ENCODE measurements around the gene CDYL2. TPM values are rescaled to one million over a fixed set of nuclear protein-coding genes. Genes with fewer than 3 reads are reported as not detected.
A peak's percentile ranks its signal among the peaks of the same experiment; 100 is the strongest.

CDYL2 gene
- total RNA-seq, 1 donor from 2014 or later = 97.1 TPM

DNA sequence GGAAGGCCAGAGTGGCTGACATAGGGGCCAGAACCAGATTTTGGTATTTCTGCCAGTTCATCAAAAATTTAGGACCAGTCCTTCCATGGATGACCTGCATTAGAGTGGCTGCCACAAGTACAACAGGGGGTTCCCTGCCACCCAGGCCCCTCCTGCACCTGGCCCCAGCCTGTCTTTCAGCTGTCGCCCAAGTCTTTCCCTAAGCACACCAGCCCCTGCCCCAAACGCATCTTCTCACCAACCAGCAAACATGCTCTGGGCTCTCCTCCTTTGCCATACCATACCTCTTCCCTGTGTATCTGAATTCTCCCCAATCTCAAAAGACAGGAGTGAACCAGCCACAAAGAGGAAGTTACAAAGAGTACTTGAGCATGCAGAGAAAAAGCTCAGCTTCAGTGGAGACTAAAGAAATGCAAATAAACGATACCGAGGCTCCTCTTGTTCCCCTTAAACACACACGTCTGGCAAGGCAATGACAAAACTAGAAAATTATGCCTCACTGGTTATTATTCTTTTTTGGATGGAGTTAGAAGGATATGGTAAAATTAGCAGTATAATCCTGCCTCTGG, 133.0 kb downstream of the CDYL2 start:
- intact Hi-C loops (cut with micrococcal nuclease) = loop anchor here (2.0 kb wide), 1 partner anchor 15 kb away; no protein-coding TSS in a partner anchor
- no peak for DNase-seq (ENCODE audit: low spot score)
- H3K36me3 Mint-ChIP-seq (ENCODE audit: low read depth) = peaks cover 53% of the 10 kb centered on the region
- H3K4me3 Mint-ChIP-seq = no peak overlapping the region
- H3K27me3 Mint-ChIP-seq (ENCODE audit: insufficient read depth) = no peaks in the 10 kb centered on the region
- H3K4me1 Mint-ChIP-seq (ENCODE audit: low read depth) = peaks cover 34% of the 10 kb centered on the region
- H3K27ac Mint-ChIP-seq = no peak overlapping the region
- peaks cover 11% of the 10 kb centered on the region for H3K9me3 Mint-ChIP-seq

DNA sequence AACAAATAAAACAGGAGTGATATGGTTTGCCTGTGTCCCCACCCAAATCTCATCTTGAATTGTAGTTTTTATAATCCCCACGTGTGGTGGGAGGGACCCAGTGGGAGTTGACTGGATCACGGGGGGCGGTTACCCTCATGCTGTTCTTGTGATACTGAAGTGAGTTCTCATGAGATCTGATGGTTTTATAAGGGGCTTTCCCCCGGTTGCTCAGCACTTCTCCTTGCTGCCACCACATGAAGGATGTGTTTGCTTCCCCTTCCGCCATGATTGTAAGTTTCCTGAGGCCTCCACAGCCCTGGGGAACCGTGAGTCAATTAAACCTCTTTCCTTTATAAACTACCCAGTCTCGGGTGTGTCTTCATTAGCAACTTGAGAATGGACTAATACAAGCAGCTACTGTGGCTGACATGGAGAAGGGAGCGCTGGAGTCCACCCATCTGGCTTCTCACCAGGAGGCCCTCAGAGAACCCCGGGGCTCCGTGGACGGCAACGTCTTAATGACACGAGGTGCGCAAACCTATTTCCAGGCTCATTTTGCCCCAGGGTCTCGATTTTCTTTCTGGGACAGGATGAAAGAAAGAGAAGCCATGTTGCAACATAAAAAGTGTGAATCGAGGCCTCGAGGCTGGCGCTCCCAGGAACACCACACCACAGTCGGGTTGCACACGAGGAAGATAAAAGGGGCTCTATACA, 134.1 kb downstream of the CDYL2 start:
- Mint-ChIP-seq H3K36me3 (ENCODE audit: low read depth) (peaks cover 47% of the 10 kb centered on the region), H3K9me3 (peaks cover 11% of the 10 kb centered on the region), H3K4me1 (ENCODE audit: low read depth) (peaks cover 28% of the 10 kb centered on the region), H3K27ac (no peak overlapping the region), H3K4me3 (no peak overlapping the region), H3K27me3 (ENCODE audit: insufficient read depth) (no peaks in the 10 kb centered on the region)
- intact Hi-C loops (cut with micrococcal nuclease) = loop anchor here (1.0 to 2.0 kb wide), 2 partner anchors 14 to 90 kb away; no protein-coding TSS in a partner anchor
- no peak for DNase-seq (ENCODE audit: low spot score)

DNA sequence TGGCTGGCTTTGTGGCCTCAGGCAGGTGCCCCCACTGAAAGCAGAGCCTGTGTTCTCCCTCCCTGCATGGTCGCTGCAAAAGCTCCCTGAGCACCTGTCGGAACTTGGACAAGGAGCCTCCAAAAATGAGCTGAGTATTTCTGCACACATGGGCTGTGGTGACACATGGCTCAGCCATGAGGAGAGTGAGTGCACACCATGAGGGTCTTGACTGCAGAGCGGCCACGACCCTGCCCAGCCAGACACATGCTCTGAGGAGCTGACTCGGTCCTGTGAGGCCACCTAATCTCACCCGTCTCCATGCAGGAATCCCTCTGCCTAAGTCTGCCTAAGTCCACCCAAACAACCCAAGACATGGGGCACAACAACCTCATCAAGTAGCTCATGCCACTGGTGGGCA, 134.7 kb downstream of the CDYL2 start:
- Mint-ChIP-seq H3K4me1 (ENCODE audit: low read depth) (peaks cover 25% of the 10 kb centered on the region), H3K4me3 (no peak overlapping the region), H3K9me3 (peaks cover 11% of the 10 kb centered on the region), H3K27ac (no peak overlapping the region), H3K27me3 (ENCODE audit: insufficient read depth) (no peaks in the 10 kb centered on the region), H3K36me3 (ENCODE audit: low read depth) (peaks cover 43% of the 10 kb centered on the region)
- DNase-seq (ENCODE audit: low spot score) = no peak
- intact Hi-C loops (cut with micrococcal nuclease) = loop anchor here (1.0 to 2.0 kb wide), 2 partner anchors 13 to 89 kb away; no protein-coding TSS in a partner anchor

DNA sequence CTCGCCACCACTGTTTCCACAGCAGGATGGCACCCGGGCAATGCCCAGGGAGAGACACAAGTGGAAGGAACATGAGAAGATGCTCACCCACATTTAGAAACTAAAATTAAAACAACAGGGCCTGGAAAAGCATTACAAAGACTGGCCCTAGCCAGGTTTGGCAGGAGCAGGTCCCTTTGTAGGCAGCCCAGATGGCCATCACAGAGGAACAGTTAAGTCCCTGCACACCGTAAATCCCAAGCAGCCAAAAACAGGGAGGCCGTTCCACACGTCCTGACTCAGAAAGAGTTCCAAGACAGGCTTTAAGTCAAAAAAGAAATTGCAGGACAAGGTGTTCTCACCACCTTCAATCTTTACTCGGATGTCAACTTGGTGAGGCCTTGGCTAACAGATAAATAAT, 136.5 kb downstream of the CDYL2 start:
- H3K9me3 Mint-ChIP-seq = peaks cover 11% of the 10 kb centered on the region
- no peaks in the 10 kb centered on the region for H3K27me3 Mint-ChIP-seq (ENCODE audit: insufficient read depth)
- DNase-seq (ENCODE audit: low spot score) = no peak
- H3K36me3 Mint-ChIP-seq (ENCODE audit: low read depth) = peaks cover 38% of the 10 kb centered on the region
- H3K27ac Mint-ChIP-seq = no peak overlapping the region
- H3K4me1 Mint-ChIP-seq (ENCODE audit: low read depth) = peaks cover 27% of the 10 kb centered on the region
- intact Hi-C loops (cut with micrococcal nuclease) = no loop called here
- no peak overlapping the region for H3K4me3 Mint-ChIP-seq

DNA sequence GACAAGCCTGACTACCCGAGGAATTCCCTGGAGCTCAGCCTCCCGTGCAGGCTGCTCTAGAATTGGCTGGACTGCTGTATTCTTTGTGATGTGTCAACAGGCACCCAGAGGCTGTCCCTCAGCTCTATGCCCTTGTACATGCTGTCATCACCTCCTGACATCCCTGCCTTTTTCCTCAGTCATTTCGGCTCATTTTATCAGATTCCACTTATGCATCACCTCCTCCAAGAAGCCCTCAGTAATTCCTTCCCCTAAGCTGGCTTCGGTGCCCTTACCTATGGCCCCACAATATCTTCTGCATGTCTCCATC, 137.2 kb downstream of the CDYL2 start:
- H3K9me3 Mint-ChIP-seq = peaks cover 14% of the 10 kb centered on the region
- no peak overlapping the region for H3K27ac Mint-ChIP-seq
- peaks cover 31% of the 10 kb centered on the region for H3K4me1 Mint-ChIP-seq (ENCODE audit: low read depth)
- no peak overlapping the region for H3K4me3 Mint-ChIP-seq
- no peaks in the 10 kb centered on the region for H3K27me3 Mint-ChIP-seq (ENCODE audit: insufficient read depth)
- H3K36me3 Mint-ChIP-seq (ENCODE audit: low read depth) = peaks cover 42% of the 10 kb centered on the region
- intact Hi-C loops (cut with micrococcal nuclease) = no loop called here
- no peak for DNase-seq (ENCODE audit: low spot score)

DNA sequence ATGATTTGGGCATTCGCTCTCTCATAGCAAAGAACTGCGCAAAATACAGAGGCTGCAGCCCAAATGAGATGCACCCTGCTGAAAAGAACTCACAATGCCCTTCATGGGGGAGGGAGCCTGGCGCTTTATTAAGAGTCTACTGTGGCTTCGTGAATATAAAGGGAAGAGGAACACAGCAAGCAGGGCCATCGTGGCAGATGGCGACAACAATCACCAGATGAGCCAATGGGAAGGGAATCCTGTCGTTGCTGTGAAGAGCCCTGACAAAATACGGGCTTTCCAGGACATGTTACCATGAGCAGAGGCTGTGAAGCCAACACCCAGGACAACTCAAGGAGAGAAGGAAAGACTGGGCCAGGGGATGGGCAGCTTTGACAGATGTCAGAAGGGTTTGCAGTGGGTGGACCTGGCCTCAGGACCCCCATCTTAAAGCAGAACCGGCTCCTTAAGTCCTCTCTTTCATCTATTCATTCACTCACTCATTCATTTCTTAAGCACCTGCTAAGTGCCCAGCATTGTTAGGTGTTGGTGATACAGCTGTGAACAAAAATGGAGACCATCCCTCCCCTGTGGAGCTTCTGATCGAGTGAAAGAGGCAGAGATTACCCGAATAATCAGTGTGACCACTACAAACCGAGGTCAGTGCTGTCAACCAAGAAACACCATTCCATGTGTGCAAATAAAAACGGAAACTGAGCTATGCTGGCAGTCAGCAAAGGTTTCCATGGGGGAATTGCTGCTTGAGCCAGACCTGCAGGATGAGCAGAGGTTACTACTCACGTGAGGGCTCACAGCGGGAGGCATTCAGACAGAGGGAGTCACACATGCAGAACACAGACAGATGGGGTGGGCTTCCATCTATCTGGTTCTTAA, 137.8 kb downstream of the CDYL2 start:
- Mint-ChIP-seq H3K27ac (no peak overlapping the region), H3K9me3 (peaks cover 16% of the 10 kb centered on the region), H3K27me3 (ENCODE audit: insufficient read depth) (no peaks in the 10 kb centered on the region), H3K4me3 (no peak overlapping the region), H3K36me3 (ENCODE audit: low read depth) (peaks cover 46% of the 10 kb centered on the region), H3K4me1 (ENCODE audit: low read depth) (peaks cover 35% of the 10 kb centered on the region)
- intact Hi-C loops (cut with micrococcal nuclease) = no loop called here
- no peak for DNase-seq (ENCODE audit: low spot score)

DNA sequence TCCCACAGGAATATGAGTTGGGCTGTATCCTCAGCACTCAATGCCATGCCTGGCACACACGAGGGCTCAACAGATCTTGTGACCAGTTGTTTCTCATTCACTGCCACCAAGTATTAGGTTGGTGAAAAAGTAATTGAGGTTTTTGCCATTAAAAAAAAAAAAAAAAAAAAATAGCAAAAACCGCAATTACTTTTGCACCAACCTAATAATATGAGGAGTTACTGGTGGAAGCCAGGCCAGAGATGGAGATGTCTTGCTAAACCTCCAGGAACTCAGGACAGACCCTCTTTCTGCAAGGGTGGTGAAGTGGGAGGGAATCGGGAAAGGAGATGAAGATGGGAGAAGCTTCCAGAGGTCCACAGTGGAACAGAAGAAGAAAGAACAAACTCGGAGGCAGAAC, 139.0 kb downstream of the CDYL2 start:
- peaks cover 48% of the 10 kb centered on the region for H3K36me3 Mint-ChIP-seq (ENCODE audit: low read depth)
- H3K4me3 Mint-ChIP-seq = no peak overlapping the region
- peaks cover 30% of the 10 kb centered on the region for H3K4me1 Mint-ChIP-seq (ENCODE audit: low read depth)
- no peak for DNase-seq (ENCODE audit: low spot score)
- H3K9me3 Mint-ChIP-seq = peaks cover 17% of the 10 kb centered on the region
- intact Hi-C loops (cut with micrococcal nuclease) = no loop called here
- no peaks in the 10 kb centered on the region for H3K27me3 Mint-ChIP-seq (ENCODE audit: insufficient read depth)
- peak overlapping the region; percentile 11 for H3K27ac Mint-ChIP-seq

DNA sequence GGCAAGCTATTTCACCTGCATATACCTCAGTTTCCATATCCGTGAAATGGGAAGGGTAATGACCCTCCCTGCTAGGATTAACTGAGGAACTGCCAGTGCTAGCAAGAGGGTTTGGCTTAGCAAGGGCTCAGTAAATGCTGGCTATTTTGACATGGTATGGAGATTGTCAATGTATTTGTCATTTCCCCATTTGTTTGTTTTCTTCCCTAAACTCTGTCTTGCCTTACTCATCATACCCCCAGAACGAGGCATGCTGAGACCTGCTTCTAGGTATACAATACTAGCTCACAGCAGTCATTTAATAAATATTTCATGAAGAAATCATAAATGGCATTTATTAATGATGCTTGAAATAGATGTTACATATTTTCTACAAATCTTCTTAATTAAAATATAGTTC, 139.6 kb downstream of the CDYL2 start:
- Mint-ChIP-seq H3K27ac (no peak overlapping the region), H3K27me3 (ENCODE audit: insufficient read depth) (no peaks in the 10 kb centered on the region), H3K9me3 (peaks cover 19% of the 10 kb centered on the region), H3K4me1 (ENCODE audit: low read depth) (peaks cover 25% of the 10 kb centered on the region), H3K4me3 (no peak overlapping the region), H3K36me3 (ENCODE audit: low read depth) (peaks cover 48% of the 10 kb centered on the region)
- intact Hi-C loops (cut with micrococcal nuclease) = no loop called here
- DNase-seq (ENCODE audit: low spot score) = no peak

DNA sequence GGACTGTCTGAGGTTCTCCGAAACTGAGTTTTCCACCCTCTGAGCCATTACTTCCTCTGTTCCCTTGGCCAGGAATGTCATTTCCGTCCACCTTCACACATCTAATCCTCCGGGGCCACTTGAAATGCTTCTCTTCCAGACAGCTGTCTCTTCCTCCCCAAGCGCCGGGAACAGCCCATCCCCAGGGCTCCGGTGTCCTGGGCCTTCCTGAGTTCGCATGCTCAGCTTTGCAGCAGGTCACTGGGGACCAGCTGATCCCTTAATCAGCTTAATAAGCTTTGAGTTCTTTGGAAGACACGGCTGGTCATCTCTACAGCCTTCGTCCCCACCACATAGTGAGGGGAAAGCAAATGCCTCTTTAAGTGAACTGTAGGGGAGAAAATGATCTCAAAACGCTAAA, 140.2 kb downstream of the CDYL2 start:
- H3K36me3 Mint-ChIP-seq (ENCODE audit: low read depth) = peaks cover 48% of the 10 kb centered on the region
- no peak overlapping the region for H3K4me3 Mint-ChIP-seq
- peaks cover 24% of the 10 kb centered on the region for H3K4me1 Mint-ChIP-seq (ENCODE audit: low read depth)
- DNase-seq (ENCODE audit: low spot score) = no peak
- intact Hi-C loops (cut with micrococcal nuclease) = no loop called here
- peaks cover 20% of the 10 kb centered on the region for H3K9me3 Mint-ChIP-seq
- no peak overlapping the region for H3K27ac Mint-ChIP-seq
- H3K27me3 Mint-ChIP-seq (ENCODE audit: insufficient read depth) = no peaks in the 10 kb centered on the region

DNA sequence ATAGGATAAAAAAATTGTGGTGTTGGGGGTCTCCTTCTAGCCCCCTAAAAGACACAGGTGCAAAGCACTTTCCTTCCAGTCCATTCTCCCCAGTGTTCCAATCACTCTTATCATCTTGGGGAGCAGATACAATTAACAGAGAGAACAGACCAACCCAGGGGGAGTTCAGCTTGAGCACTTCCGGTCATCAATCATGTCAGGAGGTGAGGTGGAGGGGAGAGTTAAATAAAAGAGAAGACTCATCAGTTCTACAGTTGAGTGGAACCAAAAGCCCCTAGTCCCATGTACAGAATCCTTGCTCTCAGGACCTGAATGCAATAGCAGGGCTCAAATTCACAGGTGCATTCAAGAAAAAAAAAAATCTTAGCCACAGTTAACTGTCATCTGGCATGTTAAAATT, 141.3 kb downstream of the CDYL2 start:
- intact Hi-C loops (cut with micrococcal nuclease) = no loop called here
- DNase-seq (ENCODE audit: low spot score) = no peak
- H3K9me3 Mint-ChIP-seq = peaks cover 26% of the 10 kb centered on the region
- no peak overlapping the region for H3K4me3 Mint-ChIP-seq
- H3K27ac Mint-ChIP-seq = no peak overlapping the region
- no peaks in the 10 kb centered on the region for H3K27me3 Mint-ChIP-seq (ENCODE audit: insufficient read depth)
- peaks cover 29% of the 10 kb centered on the region for H3K4me1 Mint-ChIP-seq (ENCODE audit: low read depth)
- peaks cover 45% of the 10 kb centered on the region for H3K36me3 Mint-ChIP-seq (ENCODE audit: low read depth)

DNA sequence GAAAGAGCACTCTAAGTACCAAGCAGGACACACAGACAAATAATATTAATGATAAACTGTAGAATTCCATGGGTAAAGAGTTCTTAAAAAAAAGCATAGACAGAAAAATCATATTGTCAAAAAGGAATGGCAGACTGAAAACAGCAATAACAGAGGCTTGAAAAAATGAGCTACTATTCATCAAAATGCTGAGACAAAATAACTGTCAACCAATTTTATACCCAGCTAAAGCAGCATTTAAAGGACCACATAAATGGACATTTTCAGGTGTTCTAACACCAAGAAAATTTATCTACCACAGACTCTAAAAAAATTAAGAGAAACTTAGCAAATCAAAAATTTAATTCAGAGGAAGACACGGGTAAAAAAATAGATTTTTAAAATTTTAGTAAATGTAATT, 144.5 kb downstream of the CDYL2 start:
- Mint-ChIP-seq H3K27ac (no peak overlapping the region), H3K9me3 (peaks cover 26% of the 10 kb centered on the region), H3K27me3 (ENCODE audit: insufficient read depth) (no peaks in the 10 kb centered on the region), H3K4me1 (ENCODE audit: low read depth) (peaks cover 52% of the 10 kb centered on the region), H3K36me3 (ENCODE audit: low read depth) (peaks cover 47% of the 10 kb centered on the region), H3K4me3 (no peak overlapping the region)
- intact Hi-C loops (cut with micrococcal nuclease) = no loop called here
- DNase-seq (ENCODE audit: low spot score) = no peak

DNA sequence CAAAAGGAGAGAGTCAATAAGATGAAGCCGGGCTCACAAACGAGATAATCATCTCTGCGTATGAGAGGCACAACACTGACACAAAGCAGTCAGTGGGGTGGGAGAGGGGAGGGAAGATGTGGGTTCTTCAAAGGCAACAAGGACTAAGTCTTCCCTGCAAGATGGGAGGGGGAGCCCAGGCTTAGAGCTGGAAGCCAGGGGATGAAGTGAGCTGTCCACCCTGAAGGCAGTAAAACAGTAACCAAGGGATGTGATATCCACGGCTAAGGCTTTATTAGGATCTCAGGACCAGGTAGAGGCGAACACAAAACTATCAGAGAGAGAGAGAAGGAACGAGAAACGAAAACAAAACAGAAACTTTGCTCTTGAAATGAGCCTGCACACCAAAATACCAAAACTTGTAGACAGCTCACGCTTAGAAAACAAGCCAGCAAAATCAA, 147.7 kb downstream of the CDYL2 start:
- Mint-ChIP-seq H3K27me3 (ENCODE audit: insufficient read depth) (no peaks in the 10 kb centered on the region), H3K27ac (peak overlapping the region; percentile 91), H3K36me3 (ENCODE audit: low read depth) (peaks cover 33% of the 10 kb centered on the region), H3K4me1 (ENCODE audit: low read depth) (peaks cover 43% of the 10 kb centered on the region), H3K9me3 (peaks cover 20% of the 10 kb centered on the region), H3K4me3 (peak overlapping the region; percentile 85)
- intact Hi-C loops (cut with micrococcal nuclease) = loop anchor here (1.0 to 2.0 kb wide), 9 partner anchors 14 to 168 kb away; no protein-coding TSS in a partner anchor
- DNase-seq (ENCODE audit: low spot score) = peak; percentile 42

DNA sequence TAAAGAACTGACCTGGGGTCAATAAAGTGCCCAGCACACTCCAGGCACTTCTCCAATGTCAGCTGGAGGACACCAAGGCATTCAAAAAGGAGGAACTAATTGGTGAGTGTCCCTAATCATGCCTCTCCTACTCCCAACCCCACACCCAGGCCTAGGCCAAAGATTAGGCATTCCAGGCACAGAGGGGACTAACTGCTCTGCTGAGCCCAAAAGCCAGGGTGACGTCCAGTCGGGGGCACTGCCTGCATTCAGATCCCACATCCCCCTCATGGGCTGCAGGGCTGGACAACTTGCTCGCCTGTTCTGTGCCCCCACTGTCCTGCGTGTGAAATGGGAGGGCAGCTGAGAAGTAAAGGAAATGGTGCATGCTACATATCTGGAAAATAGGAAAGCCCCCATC, 148.2 kb downstream of the CDYL2 start:
- intact Hi-C loops (cut with micrococcal nuclease) = loop anchor here (1.0 to 2.0 kb wide), 6 partner anchors 15 to 168 kb away; no protein-coding TSS in a partner anchor
- no peak for DNase-seq (ENCODE audit: low spot score)
- H3K9me3 Mint-ChIP-seq = peaks cover 20% of the 10 kb centered on the region
- H3K27me3 Mint-ChIP-seq (ENCODE audit: insufficient read depth) = no peaks in the 10 kb centered on the region
- H3K4me3 Mint-ChIP-seq = peak overlapping the region; percentile 85
- H3K4me1 Mint-ChIP-seq (ENCODE audit: low read depth) = peaks cover 46% of the 10 kb centered on the region
- H3K27ac Mint-ChIP-seq = peak overlapping the region; percentile 91
- peaks cover 29% of the 10 kb centered on the region for H3K36me3 Mint-ChIP-seq (ENCODE audit: low read depth)
